SH-SY5Y (cell line): Measurements from ENCODE around the gene ECEL1.

ENCODE experiments used
- GATA2 ChIP-seq: IDR thresholded peaks from 2 replicates; pipeline ENCODE4 v1.6.1; 2011; ENCODE audit warnings: mild to moderate bottlenecking, low read depth, low read length
- GATA3 ChIP-seq: IDR thresholded peaks from 2 replicates; pipeline ENCODE4 v1.6.1; 2011; ENCODE audit warnings: low read depth, mild to moderate bottlenecking, low read length, moderate library complexity

DNA sequence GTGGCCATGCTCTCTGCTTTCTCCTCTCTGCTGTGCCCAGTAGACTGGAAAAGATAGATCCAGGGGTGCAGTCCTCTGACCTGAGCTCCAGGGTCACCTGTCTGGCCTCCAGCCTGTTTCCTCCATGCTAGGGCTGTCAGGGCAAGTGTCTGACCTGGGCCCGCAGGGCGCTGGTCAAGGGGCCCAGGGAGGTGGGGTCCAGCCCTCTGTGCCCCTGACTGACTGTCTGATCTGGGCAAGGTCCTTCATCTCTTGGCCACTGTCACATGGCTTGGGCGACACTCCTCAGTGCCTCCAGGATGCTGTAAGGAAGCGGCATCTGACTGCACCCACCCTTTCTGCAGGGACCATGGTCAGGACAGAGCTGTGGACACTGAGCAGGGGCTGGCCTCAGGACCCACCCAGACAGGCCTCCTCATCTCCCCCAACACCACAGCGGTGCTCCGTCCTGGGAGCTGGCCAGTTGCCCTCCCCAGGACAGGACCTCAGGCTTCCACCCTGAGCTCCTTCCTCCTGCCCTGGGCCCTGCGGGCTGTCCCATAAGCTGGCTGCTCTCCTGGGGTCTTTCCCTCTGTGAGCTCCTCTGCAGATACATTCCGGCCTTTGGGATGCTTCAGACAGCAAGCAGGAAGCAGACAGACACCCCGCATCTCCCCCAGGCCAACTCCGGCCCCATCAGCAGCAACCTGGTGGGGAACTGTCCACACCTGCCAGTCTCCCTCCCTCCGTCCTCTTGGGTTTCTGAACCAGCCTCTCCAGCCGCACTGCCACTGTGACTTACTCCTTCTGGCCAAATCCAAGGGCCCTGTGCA lies 52.9 kb downstream of the ECEL1 start:
- TF ChIP-seq GATA2 (no peak), GATA3 (no peak)
